ENCODE results near the gene POP7. TPM values are rescaled to one million over a fixed set of nuclear protein-coding genes. Genes with fewer than 3 reads are reported as not detected.

POP7 gene
- total and polyA plus RNA-seq, 11 donors, result 24.1 to 62.4 (median 29.7) TPM

GRCh38 chr7:100736671-100737070, 30.8 kb downstream of the POP7 start:
- H3K27ac ChIP-seq, result no peak overlapping the region
- no peaks in the 10 kb centered on the region for H3K9me3 ChIP-seq
- no peak overlapping the region for H3K4me3 ChIP-seq
- DNase-seq, result no peak
- H3K4me1 ChIP-seq, result no peaks in the 10 kb centered on the region
- WGBS, 4 donors, result 65 to 70% (median 66%) methylated on average over 11 to 13 of the region's 13 CpGs; no CpG with 5 or more reads in 1 of the 4 donors
- intact Hi-C loops (cut with DNase I), result no loop called here
- no peaks in the 10 kb centered on the region for H3K36me3 ChIP-seq
- peak in 1 of 4 donors; percentile 20 for ATAC-seq
- peaks cover 0 to 17% (median 0%) of the 10 kb centered on the region in 9 donors for H3K27me3 ChIP-seq
- TF ChIP-seq CTCF (IDR thresholded peaks at IDR 0.05) (no peak), POLR2A (IDR thresholded peaks at IDR 0.05) (no peak)

GRCh38 chr7:100739934-100740333, 34.0 kb downstream of the POP7 start:
- 89 to 93% (median 91%) methylated on average over 6 of the region's 6 CpGs; no CpG with 5 or more reads in 1 of the 4 donors for whole genome bisulfite sequencing, 4 donors
- Histone ChIP-seq H3K9me3 (no peaks in the 10 kb centered on the region), H3K27ac (no peak overlapping the region), H3K36me3 (no peaks in the 10 kb centered on the region), H3K4me3 (no peak overlapping the region), H3K4me1 (no peaks in the 10 kb centered on the region), H3K27me3 (peaks cover 0 to 9% (median 0%) of the 10 kb centered on the region in 9 donors)
- DNase-seq (no peak), ATAC-seq (no peak)
- TF ChIP-seq CTCF (IDR thresholded peaks at IDR 0.05) (no peak), POLR2A (IDR thresholded peaks at IDR 0.05) (no peak)
- intact Hi-C loops (cut with DNase I), result no loop called here

- no peak for DNase-seq
- H3K4me3 ChIP-seq, result peak overlapping the region in 4 of 12 donors; percentile 44 to 51 (median 46)
These were observed 38.7 kb downstream of the POP7 start for GRCh38 chr7:100744605-100745004.

GRCh38 chr7:100745184-100745583, 39.3 kb downstream of the POP7 start:
- ATAC-seq, result peak in 2 of 4 donors; percentile 50 to 84
- intact Hi-C loops (cut with DNase I), result no loop called here
- peak in 4 of 5 donors; percentile 21 to 65 (median 44) for DNase-seq
- 4 to 51% (median 32%) methylated on average over 27 to 28 of the region's 28 CpGs for WGBS, 4 donors
- peaks cover 0 to 45% (median 1%) of the 10 kb centered on the region in 9 donors for H3K27me3 ChIP-seq
- no peaks in the 10 kb centered on the region for H3K9me3 ChIP-seq
- H3K36me3 ChIP-seq, result no peaks in the 10 kb centered on the region
- TF ChIP-seq CTCF (IDR thresholded peaks at IDR 0.05), result no peak
- no peak for TF ChIP-seq POLR2A (IDR thresholded peaks at IDR 0.05)
- no peak overlapping the region for H3K27ac ChIP-seq
- peak overlapping the region in 10 of 12 donors; percentile 12 to 51 (median 29) for H3K4me3 ChIP-seq
- peaks cover 0 to 3% (median 0%) of the 10 kb centered on the region in 12 donors for H3K4me1 ChIP-seq

More at GRCh38 chr7:100744605-100745004, 38.7 kb downstream of the POP7 start:
- no peaks in the 10 kb centered on the region for H3K9me3 ChIP-seq
- intact Hi-C loops (cut with DNase I), result loop anchor here in 1 of 10 donors (1.0 kb wide), 1 partner anchor 15 kb away; no protein-coding TSS in a partner anchor
- ATAC-seq, result no peak
- H3K27me3 ChIP-seq, result peaks cover 0 to 44% (median 0%) of the 10 kb centered on the region in 9 donors
- no peaks in the 10 kb centered on the region for H3K36me3 ChIP-seq
- H3K4me1 ChIP-seq, result peaks cover 0 to 3% (median 0%) of the 10 kb centered on the region in 12 donors
- H3K27ac ChIP-seq, result no peak overlapping the region
- no peak for TF ChIP-seq POLR2A (IDR thresholded peaks at IDR 0.05)
- TF ChIP-seq CTCF (IDR thresholded peaks at IDR 0.05), result no peak
- WGBS, 4 donors, result 88 to 93% (median 90%) methylated on average over 14 of the region's 14 CpGs
